ENCODE results near the gene CCBE1. TPM values are rescaled to one million over a fixed set of nuclear protein-coding genes. Genes with fewer than 3 reads are reported as not detected.

The CCBE1 gene
- polyA plus RNA-seq, 2 of the 4 experiments (the other 2 are of a cell fraction) = 3.0 to 9.9 TPM

- ChIA-PET POLR2A (no interaction called here), CTCF (interaction anchor here (1.0 to 2.9 kb wide), 3 partner anchors 63 to 190 kb away, joined by 3 to 18 read pairs (median 7); partner anchors contain the start of gene CCBE1)
- DNase-seq (ENCODE audit: low read depth in 1 of 2, low spot score in 1 of 2) (no peak), ATAC-seq (no peak), FAIRE-seq (no peak)
- TF ChIP-seq ZSCAN20 (CRISPR knock-in tag; IDR thresholded peaks at IDR 0.05) (no peak), CEBPB (IDR thresholded peaks at IDR 0.05) (no peak), MAZ (IDR thresholded peaks at IDR 0.05; ENCODE audit: borderline replicate concordance, low read depth, low read length) (no peak), MAX (IDR thresholded peaks at IDR 0.05) (no peak), RCOR1 (IDR thresholded peaks at IDR 0.05; ENCODE audit: low read depth, low read length) (no peak), ZFP36 (IDR thresholded peaks at IDR 0.05; ENCODE audit: borderline replicate concordance, partially characterized antibody) (no peak)
- TF ChIP-seq, protein P1, sequence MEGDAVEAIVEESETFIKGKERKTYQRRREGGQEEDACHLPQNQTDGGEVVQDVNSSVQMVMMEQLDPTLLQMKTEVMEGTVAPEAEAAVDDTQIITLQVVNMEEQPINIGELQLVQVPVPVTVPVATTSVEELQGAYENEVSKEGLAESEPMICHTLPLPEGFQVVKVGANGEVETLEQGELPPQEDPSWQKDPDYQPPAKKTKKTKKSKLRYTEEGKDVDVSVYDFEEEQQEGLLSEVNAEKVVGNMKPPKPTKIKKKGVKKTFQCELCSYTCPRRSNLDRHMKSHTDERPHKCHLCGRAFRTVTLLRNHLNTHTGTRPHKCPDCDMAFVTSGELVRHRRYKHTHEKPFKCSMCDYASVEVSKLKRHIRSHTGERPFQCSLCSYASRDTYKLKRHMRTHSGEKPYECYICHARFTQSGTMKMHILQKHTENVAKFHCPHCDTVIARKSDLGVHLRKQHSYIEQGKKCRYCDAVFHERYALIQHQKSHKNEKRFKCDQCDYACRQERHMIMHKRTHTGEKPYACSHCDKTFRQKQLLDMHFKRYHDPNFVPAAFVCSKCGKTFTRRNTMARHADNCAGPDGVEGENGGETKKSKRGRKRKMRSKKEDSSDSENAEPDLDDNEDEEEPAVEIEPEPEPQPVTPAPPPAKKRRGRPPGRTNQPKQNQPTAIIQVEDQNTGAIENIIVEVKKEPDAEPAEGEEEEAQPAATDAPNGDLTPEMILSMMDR (IDR thresholded peaks at IDR 0.05) = no peak
- Histone ChIP-seq H3K9me3 (no peaks in the 10 kb centered on the region), H3K27ac (no peak overlapping the region), H3K4me3 (no peak overlapping the region), H3K4me2 (no peak overlapping the region), H3K4me1 (no peaks in the 10 kb centered on the region)
- WGBS (ENCODE audit: missing lambda C conversion rate) = 78% methylated on average over 4 of the region's 4 CpGs
Observed at GRCh38 chr18:59633961-59634485, 63.2 kb downstream of the CCBE1 start.

DNA sequence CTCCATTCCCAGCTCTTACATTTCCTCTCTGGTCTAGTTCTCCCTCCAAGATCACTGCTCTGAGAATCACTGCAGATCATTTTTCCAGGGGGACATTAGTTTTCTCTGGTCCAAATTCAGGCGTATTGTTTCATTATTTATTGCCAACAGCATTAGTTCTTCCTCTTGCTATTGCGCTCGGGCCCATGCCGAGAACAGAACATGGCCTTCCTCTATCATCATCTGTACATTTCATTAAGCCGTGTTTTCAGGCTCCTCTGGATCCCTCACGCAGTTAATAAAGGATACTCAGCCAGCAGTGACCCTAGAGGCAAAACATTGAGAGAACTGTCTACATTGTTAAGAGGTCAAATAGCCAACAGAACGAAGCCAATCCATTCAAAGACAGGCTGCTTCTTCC, 63.9 kb downstream of the CCBE1 start:
- no peaks in the 10 kb centered on the region for H3K4me1 ChIP-seq
- no peaks in the 10 kb centered on the region for H3K9me3 ChIP-seq
- ATAC-seq (no peak), FAIRE-seq (no peak), DNase-seq (ENCODE audit: low read depth in 1 of 2, low spot score in 1 of 2) (no peak)
- POLR2A ChIA-PET = no interaction called here
- 81% methylated on average over 7 of the region's 7 CpGs for WGBS (ENCODE audit: missing lambda C conversion rate)
- H3K27ac ChIP-seq = no peak overlapping the region
- CTCF ChIA-PET = interaction anchor here (2.1 to 3.7 kb wide), 3 partner anchors 64 to 190 kb away, joined by 7 to 67 read pairs (median 22); partner anchors contain the start of gene CCBE1
- TF ChIP-seq CBX2 (IDR thresholded peaks at IDR 0.05; ENCODE audit: borderline replicate concordance, low read depth) (no peak), ZFP36 (IDR thresholded peaks at IDR 0.05; ENCODE audit: borderline replicate concordance, partially characterized antibody) (no peak), TP53 (CRISPR knock-in tag; IDR thresholded peaks at IDR 0.05) (no peak), RAD21 (conservative IDR thresholded peaks at IDR 0.05 in 1 of 2, IDR thresholded peaks at IDR 0.05 in 1 of 2) (no peak), CBX8 (IDR thresholded peaks at IDR 0.05) (no peak), ESRRA (IDR thresholded peaks at IDR 0.05; ENCODE audit: borderline replicate concordance, low read length) (no peak), BHLHE40 (IDR thresholded peaks at IDR 0.05; ENCODE audit: low read depth, low read length) (no peak), NFE2L2 (conservative IDR thresholded peaks at IDR 0.05; ENCODE audit: low read length) (no peak), POLR2A (IDR thresholded peaks at IDR 0.05; ENCODE audit: low read length) (no peak), KDM5A (IDR thresholded peaks at IDR 0.05) (no peak), HOXB13 (CRISPR knock-in tag; IDR thresholded peaks at IDR 0.05; ENCODE audit: low read depth) (no peak), MAFK (IDR thresholded peaks at IDR 0.05; ENCODE audit: partially characterized antibody) (no peak), HEYL (CRISPR knock-in tag; IDR thresholded peaks at IDR 0.05) (no peak), BCL3 (IDR thresholded peaks at IDR 0.05) (no peak), CEBPB (IDR thresholded peaks at IDR 0.05) (no peak), NR3C1 (IDR thresholded peaks at IDR 0.05) (no peak), JUNB (IDR thresholded peaks at IDR 0.05) (no peak), ZC3H11A (IDR thresholded peaks at IDR 0.05) (no peak)
- TF ChIP-seq, protein P2, sequence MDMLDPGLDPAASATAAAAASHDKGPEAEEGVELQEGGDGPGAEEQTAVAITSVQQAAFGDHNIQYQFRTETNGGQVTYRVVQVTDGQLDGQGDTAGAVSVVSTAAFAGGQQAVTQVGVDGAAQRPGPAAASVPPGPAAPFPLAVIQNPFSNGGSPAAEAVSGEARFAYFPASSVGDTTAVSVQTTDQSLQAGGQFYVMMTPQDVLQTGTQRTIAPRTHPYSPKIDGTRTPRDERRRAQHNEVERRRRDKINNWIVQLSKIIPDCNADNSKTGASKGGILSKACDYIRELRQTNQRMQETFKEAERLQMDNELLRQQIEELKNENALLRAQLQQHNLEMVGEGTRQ (IDR thresholded peaks at IDR 0.05) = no peak
- TF ChIP-seq, protein P3, sequence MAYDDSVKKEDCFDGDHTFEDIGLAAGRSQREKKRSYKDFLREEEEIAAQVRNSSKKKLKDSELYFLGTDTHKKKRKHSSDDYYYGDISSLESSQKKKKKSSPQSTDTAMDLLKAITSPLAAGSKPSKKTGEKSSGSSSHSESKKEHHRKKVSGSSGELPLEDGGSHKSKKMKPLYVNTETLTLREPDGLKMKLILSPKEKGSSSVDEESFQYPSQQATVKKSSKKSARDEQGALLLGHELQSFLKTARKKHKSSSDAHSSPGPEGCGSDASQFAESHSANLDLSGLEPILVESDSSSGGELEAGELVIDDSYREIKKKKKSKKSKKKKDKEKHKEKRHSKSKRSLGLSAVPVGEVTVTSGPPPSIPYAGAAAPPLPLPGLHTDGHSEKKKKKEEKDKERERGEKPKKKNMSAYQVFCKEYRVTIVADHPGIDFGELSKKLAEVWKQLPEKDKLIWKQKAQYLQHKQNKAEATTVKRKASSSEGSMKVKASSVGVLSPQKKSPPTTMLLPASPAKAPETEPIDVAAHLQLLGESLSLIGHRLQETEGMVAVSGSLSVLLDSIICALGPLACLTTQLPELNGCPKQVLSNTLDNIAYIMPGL (CRISPR knock-in tag; IDR thresholded peaks at IDR 0.05; ENCODE audit: borderline replicate concordance) = no peak
- H3K4me3 ChIP-seq = no peak overlapping the region
- H3K4me2 ChIP-seq = no peak overlapping the region
